Measurements from ENCODE around the gene TENM4.

Gene TENM4

DNA sequence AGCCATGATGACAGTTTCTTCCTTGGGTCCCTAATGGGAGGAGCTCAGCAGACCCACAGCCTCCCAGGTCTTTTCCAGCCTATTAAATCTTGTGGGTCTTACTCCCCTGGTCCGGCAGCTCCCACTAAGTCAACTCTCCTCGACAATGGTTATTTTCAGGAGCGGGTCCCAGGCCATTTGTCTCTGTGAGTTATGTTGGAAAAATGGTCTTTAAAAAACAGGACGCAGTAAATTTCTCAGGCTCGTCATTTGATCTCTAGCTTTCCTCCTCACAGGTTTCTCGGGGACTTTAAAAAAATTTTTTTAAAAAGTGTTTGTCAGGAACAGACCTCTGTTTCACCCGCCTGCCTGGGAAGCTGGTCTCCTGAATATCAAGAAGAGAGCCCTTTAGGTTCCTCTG is 468.7 kb downstream of the TENM4 start:
- no peak for DNase-seq (ENCODE audit: low spot score)

DNA sequence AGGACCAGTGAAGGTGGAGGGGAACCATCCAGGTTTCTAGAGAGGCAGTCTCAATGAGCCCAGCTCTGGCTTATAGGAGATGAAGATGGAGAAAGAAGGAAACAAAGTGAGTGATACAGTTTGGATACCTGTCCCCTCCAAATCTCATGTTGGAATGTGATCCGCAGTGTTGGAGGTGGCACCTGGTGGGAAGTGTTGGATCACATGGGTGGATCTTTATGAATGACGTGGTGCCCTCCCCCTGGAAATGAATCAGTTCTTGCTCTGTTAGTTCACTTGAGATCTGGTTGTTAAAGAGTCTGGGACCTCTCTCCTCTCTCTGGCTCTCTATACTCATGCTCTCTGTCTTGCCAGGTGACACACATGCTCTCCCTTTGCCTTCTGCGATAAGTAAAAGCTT is 473.0 kb downstream of the TENM4 start:
- DNase-seq (ENCODE audit: low spot score): no peak

DNA sequence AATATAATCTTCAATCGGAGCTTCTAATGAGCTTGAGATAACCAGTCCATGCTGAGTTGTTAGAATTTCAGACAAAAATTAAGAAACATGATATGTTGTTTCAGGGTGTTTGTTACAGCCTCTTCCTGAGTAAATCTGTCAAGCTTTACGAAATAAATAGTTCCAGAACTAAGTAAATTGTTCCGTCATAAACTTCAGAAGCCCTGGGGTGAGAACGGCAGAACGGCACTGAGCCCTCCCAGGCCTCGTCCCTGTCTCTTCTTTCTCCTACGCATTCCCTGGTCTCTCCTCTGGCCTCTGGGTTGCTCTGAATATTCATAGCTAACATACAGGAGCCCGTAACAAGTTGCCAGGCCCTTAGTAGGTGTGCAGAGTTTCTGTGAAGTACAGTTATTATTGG is 475.4 kb downstream of the TENM4 start:
- DNase-seq (ENCODE audit: low spot score): no peak

DNA sequence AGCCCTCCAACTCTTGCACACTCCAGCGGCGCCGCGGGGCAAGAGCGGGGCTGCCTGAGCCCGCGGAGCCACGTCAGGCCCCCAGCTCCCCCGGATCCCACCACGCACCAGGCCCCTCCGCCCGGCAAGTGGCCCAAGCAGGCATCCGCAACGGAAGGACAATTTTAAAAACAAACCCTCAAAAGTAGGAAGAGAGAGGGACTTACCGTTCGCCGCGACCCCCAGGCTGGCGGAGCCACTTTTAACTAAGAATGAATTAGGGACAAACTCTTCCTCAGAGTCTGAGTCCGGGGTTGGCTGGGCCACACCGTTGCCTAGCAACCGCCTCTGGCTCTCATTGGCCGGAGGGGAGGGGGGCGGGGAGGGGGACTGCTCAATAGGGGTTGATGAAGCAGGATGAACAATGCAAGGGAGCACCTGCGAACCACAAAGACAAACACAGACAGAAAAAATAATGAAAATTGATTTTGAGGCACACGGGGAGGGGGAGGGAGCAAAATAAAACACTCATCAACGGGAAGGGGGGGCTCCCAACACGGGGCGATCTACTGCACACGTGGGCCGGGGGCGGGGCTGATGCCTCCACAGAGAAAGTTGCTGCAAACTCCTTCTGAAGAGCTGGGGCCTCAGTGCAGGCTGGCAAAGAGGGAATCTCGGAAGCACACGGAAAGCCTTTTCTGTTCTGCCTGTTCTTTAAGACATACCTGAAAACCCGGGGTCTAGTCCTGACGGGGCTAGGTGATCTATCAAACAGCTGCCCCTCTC is 478.7 kb downstream of the TENM4 start:
- DNase-seq (ENCODE audit: low spot score): no peak

DNA sequence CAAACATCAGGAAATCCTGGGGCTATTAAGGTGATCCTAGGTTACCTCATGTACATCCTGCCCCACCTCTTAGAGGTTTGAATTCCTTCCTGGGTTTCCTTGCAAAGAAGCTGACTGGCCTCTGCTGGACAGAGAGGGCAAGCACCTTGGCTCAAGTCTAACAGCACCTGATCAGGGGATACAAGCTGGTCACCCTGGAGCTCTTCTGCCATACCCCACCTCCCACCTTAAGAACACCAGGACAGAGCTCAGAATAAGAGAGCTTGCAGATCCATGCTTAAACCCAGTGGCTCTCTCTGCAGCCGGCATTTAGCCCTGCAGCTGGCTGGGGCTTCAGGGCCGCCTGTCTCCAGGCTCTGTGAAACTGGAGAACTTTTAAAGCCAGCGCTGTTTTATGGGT is 479.6 kb downstream of the TENM4 start:
- DNase-seq (ENCODE audit: low spot score): no peak

DNA sequence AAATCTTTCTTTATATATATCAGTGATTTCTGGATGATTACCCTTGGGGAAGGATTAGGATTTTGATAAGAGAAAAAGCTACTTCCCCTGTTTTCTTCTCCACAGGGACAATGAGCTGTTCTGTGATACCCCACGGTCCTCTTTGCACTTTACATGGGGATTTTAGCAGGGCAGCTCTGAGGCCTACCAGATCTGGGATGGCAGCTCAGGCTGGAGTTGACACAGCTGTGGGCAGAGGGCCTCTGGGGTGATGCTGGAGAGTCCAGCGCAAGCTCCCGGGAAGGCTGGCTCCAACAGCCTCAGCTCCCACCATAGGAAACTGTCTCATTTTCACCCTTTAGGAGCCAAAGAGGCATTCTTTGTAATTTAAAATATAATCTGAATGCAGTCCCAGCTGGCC is 482.4 kb downstream of the TENM4 start:
- DNase-seq (ENCODE audit: low spot score): no peak

DNA sequence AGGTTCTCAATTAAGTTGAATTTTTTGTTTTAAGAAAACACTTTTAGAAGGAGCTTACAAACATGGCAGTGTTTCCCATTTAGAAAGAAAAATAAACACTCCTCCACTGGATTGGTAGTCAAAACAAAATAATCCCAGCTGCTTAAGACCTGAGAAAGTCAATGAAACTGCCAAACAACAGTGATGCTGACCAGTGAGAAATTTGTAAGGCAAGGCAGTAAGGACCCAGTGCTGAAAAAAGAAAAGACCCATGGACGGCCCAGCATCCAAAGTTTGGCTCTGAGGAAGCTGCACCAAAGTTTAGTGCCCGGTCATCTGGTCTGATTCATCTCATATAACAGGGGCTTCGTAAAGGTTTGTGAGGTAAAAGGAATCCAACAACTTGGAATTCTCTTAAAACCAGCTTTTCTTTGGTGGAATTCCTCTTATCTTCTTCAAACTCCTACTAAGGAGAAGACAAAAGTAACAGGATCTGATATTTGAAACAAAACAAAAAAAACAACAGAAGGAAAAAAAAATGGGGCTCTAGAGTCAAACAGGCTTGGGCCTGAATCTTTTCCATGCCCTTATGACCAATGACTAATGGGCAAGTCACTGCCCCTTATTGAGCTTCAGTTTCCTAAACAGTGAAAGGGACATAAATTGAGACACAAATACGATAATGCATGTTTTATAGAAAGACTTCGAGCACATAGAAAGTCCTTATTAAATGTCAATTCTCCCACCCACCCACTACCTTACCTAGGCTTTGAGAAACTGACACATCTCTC is 483.2 kb downstream of the TENM4 start:
- no peak for DNase-seq (ENCODE audit: low spot score)

DNA sequence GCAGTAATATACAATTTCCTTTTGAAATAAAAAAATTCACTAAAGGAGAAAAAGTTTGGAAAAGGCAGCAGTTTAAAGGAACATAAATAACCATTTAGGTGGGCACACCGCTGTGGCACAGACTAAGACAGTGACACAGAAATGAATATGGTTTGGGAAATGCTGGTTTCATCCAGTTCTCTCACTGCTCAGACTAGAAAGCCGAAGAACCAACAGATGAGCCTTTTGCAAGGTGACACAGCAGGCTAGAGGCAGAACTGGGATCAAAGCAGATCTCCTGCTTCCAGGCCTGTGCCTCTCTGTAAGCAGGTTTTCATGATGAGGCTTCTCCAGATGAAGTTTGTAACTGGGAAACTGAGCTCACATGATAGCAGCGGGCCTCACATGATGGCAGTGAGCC is 486.1 kb downstream of the TENM4 start:
- no peak for DNase-seq (ENCODE audit: low spot score)

DNA sequence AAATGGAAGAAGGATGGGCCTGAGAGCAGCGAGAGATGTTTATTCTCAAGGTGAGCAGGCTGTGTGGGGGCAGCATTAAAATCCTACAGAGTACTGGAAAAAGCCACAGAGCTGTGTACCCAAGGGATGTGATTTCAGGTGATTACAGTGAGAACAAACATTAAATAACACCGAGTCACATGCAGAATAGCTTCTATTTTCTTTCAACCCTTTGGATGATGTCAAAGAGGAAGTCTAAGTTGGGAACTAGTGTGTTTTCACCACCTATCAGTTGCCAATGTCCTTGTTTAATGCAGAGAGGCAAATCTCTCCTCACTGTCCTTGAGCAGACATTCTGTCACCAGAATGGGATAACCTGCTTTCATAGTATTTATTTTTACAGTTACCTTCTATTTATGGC is 486.6 kb downstream of the TENM4 start:
- DNase-seq (ENCODE audit: low spot score): no peak

DNA sequence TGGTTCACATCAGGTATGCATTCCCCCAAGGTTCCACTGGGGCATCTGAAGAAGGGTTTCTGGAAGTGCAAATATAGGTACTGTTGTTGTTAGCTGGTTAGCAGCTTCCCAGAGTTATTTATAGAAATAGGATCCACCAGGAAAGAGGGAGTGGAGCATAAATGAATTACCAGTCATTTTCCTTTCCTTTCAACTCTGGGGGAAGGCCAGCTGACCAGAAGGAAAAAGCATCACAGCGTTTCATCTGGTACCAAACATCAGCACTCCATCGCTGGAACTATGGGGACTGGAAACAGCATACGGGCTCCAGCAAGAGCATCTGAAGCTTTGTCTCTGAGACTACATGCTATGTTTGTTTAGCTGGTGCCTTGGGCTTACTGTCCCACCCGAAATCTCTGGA is 487.9 kb downstream of the TENM4 start:
- no peak for DNase-seq (ENCODE audit: low spot score)

DNA sequence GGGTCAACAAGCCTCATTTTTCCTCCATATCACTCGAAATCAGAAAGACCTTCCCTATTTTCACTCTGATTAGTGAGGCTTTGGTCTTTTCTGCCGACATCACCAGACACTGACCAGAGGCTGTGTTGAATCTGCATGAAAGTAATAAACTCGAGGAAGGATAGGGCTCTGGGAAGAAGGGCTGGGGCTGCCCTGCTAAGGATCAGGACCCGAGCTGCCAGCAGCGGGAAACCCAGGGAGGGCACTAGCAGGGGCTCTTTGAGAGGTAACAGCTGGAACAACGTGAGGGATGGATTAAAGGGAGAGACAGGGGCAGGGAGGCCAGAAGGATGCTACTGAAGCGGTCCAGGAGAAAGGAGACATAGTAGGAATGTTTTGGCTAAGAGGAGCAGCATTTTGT is 488.7 kb downstream of the TENM4 start:
- no peak for DNase-seq (ENCODE audit: low spot score)

DNA sequence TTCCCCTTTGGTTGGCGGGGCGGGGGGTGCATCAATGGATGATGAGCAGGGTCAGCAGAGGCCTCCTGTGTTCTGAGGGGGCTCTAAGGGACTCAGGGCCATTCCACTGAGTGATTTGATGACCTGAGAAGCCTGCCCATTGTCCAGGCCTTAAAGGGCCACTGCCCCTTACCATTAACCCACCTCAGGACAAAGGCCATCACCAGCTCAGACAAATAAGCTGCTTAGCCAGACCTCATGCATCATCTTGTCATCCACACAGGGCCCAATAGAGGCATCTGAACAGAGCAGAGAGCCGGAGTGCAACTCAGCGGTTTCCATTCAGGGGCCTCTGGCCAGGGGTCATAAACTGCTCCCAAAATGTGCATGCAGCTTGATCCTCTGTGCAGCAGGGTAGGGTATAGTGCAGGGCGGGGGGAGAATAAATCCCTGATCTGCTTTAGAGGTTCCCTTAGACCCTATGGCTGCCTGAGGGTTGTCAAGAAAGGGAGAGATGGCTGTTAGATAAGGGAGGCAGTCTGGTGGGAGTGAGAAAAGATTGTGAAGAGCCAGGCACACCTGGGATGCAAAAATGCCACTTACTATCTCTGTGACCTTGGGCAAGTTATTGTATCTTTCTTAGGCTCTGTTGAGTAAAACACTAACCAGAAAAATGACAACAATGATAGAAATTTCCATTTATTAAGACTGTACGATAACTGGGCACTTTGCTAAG is 490.7 kb downstream of the TENM4 start:
- no peak for DNase-seq (ENCODE audit: low spot score)

DNA sequence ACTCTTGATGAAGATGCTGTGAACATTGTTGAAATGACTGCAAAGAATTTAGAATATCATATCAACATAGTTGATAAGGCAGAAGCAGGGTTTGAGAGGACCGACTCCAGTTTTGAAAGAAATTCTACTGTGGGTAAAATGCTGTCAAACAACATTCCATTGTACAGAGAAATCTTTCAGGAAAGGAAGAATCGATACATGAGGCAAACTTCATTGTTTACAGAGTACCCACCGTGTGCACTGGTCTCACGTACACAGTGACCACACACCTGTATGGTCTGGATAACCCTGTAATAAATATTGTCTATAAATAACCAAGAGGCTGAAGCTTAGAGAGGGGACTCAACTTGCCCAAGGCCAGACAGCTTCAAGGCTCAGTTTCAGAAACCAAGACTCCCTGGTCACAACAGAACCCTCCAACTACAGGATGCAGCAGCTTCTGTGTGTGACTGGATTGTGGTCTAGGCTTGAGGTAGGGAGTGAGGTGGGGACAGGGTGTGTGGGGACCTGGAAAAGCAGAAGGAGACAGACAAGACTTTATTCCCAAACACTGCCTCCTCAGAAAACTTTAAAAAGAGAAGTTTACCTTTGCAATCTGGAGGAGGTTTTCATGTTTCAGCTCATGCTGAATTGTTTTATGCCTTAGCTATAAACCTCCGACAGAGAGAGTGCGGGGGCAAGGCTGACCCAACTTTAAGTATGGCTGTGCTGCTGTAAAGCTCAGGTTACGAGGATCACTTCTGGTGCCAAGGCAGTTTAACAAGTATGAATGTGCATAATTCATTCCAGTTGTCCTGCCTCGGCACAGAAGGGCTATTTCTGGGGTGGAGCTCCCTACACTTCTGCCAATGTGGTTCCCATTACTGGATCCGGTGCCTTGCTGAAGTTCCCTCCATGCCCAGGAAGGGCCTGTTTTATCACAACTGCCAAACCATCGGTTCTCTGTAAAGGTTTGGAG is 493.6 kb downstream of the TENM4 start:
- no peak for DNase-seq (ENCODE audit: low spot score)

DNA sequence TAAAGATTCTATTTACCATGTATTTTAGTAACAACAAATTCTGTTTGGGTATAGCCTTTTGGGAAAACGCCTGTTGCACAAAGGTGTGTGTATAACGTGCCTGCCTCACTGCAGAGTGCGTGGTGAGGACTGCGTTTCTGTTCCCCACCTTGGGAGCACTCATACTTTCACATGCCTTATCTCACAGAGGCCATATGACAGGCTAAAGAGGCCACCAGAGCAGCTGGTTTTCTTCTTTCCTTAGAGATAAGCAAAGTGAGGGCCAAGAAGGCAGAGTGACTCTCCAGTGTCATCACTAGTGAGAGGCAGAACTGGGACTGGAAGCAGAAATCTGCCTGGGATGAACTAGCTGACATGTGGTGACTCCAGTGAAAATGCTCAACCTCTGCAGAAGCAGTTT is 497.0 kb downstream of the TENM4 start:
- DNase-seq (ENCODE audit: low spot score): no peak

DNA sequence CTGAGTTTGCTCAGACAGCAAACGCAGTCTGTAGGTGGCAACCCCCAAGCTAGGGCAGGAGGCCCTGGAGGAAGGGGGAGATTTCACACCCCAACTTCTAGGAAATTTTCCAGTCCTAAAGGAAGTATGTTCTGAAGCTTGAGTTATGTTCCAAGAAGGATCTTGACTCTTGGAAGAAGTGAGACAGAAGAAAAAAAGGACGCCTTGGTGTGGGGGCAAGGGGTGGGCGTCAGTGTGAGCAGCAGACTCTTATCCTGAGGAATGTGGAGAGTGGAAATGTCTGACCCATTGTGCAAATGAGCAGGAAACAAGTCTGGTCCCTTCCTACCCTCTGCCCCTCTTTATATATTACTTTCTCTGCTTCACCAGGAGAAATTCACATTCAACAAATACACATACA is 497.7 kb downstream of the TENM4 start:
- no peak for DNase-seq (ENCODE audit: low spot score)

DNA sequence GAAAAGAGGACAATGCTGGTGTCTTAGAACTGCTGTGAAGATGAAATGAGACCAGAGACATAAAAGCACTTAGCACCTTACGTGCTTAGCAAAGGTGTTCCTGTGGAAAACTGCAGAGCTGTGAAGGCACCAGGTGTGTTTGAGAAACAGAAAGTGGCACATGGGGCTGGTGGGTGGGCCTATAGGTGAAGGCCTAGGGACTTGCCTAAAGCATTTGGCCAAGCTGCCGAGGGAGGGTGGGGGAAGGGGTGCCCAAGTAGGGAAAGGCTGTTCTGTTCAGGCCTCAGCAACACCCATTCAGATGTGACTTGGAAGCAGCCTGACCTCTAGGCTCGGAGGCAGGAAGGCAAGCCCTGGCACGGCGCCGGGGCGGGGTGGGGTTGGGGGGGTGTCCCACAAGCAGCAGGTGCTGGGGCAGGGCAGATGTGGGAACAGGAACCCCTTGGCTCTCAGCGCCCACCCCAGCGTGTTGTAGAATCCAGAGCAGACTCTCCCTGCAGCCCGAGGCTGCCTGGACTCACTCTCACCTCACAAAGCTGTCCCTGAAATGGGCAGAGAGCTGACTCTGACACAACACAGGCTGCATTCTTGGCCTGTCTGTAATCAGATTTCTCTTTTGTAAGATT is 499.5 kb downstream of the TENM4 start:
- DNase-seq (ENCODE audit: low spot score): no peak

DNA sequence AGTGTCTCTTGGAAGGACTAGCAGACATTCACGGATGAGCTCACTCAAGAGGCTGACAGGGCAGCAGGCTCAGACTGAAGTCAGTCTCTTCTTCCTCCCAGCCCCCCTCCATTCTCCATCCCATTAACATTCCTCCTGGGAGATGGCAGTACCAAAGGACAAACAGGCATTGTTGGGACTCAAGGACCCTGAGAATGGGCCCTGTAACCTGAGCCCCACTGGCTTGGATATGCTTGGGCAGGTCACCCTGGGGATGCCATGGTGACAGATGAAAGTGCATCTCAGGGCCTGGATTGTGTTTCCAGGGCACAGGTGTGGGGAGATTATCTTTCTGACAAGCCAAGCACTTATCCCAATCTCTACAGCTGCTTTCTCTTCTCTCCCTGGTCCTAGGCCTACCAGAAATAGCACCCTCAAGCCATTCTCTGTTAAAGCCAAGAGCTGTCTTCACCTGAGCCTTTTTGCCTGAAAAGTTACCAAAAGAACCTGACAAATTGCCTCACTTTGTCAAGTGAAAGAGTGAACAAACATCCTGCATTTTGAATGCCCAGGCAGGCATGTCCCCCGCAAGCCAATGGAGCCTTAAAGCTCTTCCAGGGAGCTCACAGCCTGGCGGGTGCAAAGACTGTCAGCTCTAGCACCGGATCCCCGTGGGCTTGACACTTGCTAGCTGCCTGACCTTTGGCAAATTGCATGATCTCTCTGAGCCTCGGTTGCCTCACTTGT is 500.2 kb downstream of the TENM4 start:
- no peak for DNase-seq (ENCODE audit: low spot score)

DNA sequence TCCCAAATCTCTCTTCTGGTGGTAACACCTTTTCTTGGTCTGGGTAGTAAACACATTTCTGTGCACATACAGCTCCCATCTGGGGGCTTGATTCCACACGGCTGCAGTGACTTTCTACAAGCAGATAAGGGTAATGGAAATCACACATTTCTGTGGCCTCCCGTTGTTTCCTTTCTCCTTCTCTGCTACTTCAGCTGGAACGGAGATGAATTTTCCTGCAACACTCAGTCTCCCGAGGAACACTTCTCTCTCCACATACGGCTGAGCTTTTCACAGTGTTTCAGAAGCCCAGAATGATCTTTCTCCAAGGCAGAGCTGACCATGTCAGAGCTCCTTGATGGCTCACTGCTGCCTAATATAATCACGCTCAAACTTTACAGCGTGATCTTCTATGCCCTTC is 501.9 kb downstream of the TENM4 start:
- DNase-seq (ENCODE audit: low spot score): no peak

DNA sequence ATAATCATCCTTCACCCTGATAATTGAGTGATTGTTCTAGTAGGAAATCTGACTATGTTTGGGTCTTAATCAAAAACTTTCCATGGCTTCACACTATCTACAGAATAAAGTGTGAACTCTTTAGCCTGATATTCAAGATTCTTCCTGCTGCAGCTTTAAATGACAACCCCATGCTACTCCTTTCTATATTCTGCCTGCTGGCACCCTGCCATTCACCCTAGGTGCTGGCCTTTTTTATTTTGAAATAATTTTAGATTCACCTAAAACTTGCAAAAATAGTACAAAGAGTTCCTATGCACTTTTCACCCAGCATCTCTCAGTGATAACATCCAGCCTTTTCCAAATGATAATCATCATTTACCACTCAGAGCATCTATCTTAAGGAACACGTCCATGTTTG is 502.8 kb downstream of the TENM4 start:
- no peak for DNase-seq (ENCODE audit: low spot score)

DNA sequence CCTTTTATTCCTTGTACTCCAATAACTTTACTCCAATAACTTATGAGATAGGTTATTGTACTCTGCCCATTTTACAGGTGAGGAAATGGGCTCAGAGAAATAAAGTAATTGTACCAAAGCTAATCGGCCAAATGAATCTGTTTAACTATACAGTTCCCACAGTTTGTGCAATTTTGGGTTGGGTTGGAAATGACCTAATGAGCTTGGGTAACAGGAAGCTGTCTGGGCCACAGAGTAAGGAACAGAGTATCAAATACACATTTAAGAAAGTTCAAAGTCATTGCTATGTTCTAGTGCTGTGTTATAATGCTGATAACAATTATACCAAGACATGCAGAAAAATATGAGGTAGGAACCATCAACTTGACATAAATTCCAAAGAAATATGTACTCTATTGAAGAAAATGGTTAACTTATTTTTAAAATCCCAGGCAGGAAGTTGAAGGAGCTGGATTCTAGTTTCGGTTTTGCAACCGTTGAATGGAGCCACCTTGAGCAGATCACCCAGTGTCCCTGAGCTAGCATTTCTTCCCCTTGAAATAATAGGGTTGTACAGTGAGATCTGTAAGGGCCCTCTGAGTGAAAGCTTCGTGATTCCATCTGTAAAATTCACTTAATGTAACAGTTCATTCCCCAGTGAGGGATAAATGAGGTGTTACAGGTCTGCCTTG is 505.3 kb downstream of the TENM4 start:
- no peak for DNase-seq (ENCODE audit: low spot score)

All from CD4-positive, alpha-beta T cell treated with Interleukin-2 at 100 ng/mL for 4 hours (primary cell).